ENCODE data around the gene KLHL25. TPM values are rescaled to one million over a fixed set of nuclear protein-coding genes. Genes with fewer than 3 reads are reported as not detected.

Gene KLHL25, protein sequence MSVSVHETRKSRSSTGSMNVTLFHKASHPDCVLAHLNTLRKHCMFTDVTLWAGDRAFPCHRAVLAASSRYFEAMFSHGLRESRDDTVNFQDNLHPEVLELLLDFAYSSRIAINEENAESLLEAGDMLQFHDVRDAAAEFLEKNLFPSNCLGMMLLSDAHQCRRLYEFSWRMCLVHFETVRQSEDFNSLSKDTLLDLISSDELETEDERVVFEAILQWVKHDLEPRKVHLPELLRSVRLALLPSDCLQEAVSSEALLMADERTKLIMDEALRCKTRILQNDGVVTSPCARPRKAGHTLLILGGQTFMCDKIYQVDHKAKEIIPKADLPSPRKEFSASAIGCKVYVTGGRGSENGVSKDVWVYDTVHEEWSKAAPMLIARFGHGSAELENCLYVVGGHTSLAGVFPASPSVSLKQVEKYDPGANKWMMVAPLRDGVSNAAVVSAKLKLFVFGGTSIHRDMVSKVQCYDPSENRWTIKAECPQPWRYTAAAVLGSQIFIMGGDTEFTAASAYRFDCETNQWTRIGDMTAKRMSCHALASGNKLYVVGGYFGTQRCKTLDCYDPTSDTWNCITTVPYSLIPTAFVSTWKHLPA
- total RNA-seq = 2.5 and 3.3 TPM in 2 replicates

DNA sequence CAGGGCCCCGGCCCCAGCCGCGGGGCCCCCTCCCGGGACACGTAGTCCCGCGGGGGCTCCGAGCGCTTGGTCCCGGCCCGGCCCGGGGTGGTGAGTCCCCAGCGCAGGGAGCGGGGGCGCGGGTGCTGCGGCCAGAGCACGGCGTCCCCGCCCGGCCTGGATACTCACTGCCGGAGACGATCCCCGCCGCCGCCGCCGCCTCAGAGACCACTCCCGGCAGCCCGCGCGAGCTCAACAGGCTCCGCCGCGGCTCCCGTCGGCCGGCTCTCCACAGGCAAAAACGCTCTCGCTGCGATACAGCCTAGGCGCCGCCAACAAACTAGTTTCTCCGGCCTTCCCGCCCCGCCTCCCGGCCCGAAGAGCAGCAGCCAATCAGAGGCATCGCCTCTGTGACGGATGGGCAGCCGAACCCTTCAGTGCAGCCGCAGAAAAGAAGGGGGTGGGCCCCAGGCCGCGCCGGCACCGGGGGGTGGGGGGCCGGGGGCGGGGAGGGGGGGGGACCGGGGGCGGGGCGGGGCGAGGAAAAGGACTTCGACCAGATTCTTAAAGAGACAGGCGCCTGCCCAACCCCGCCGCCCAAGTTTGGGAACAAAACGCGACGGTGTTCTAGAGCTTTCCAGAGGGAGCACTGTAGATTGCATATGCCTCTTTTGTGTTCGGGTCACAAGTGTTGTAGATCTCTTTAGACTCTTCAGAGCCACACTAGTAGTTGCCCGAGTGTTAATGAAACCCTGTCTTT, at the start of gene KLHL25:
Gene KLHL25 (minus strand): TSS at position 328 of the 739 bp plus-strand sequence. CDS start 25,115 bp downstream, outside the sequence.

Small RNAs within 50 kb of the gene (small RNA-seq; reads per million reads assigned to genes)
- gene AC021739.1 (not detected), gene MIR1276 (not detected), gene MIR548AP (not detected), gene RNU6-231P (not detected)

Data from articular chondrocyte of knee joint (primary cell).